ENCODE data around the gene COL11A2. TPM values are rescaled to one million over a fixed set of nuclear protein-coding genes. Genes with fewer than 3 reads are reported as not detected.

Gene COL11A2
- total RNA-seq, 4 donors from 2014 or later, result 0.16 to 0.30 (median 0.28) TPM

- TF ChIP-seq POLR2A (IDR thresholded peaks at IDR 0.05) (no peak), CTCF (IDR thresholded peaks at IDR 0.05) (no peak)
- peak in 1 of 2 donors; percentile 87 for DNase-seq (ENCODE audit: low spot score in 2 of 2)
- 0 to 1% methylated on average over 41 to 43 of the region's 43 CpGs for WGBS, 2 donors
- intact Hi-C loops (cut with DNase I; ENCODE audit: low total_unique reads), result no loop called here
- no peak overlapping the region for H3K4me3 ChIP-seq (ENCODE audit: low read depth, poor library complexity, severe bottlenecking)
These were observed 21.1 kb upstream of the COL11A2 start for GRCh38 chr6:33213166-33213988.

- H3K4me3 ChIP-seq (ENCODE audit: low read depth, poor library complexity, severe bottlenecking), result no peak overlapping the region
- intact Hi-C loops (cut with DNase I; ENCODE audit: low total_unique reads), result no loop called here
- no peak for DNase-seq (ENCODE audit: low spot score in 2 of 2)
- WGBS, 2 donors, result 1 to 3% methylated on average over 6 of the region's 6 CpGs
- TF ChIP-seq POLR2A (IDR thresholded peaks at IDR 0.05) (no peak), CTCF (IDR thresholded peaks at IDR 0.05) (no peak)
These were observed 20.5 kb upstream of the COL11A2 start for GRCh38 chr6:33212857-33213165.

- 79 to 82% methylated on average over 18 of the region's 18 CpGs for WGBS, 2 donors
- H3K4me3 ChIP-seq (ENCODE audit: low read depth, poor library complexity, severe bottlenecking), result no peak overlapping the region
- DNase-seq (ENCODE audit: low spot score in 2 of 2), result peak in 1 of 2 donors; percentile 78
- TF ChIP-seq POLR2A (IDR thresholded peaks at IDR 0.05), result no peak
- no peak for TF ChIP-seq CTCF (IDR thresholded peaks at IDR 0.05)
- intact Hi-C loops (cut with DNase I; ENCODE audit: low total_unique reads), result no loop called here
These were observed 19.6 kb upstream of the COL11A2 start for GRCh38 chr6:33211666-33212422.

GRCh38 chr6:33211136-33211535, 18.9 kb upstream of the COL11A2 start:
- H3K4me3 ChIP-seq (ENCODE audit: low read depth, poor library complexity, severe bottlenecking), result no peak overlapping the region
- peak in 1 of 2 donors; percentile 66 for DNase-seq (ENCODE audit: low spot score in 2 of 2)
- 82 to 85% methylated on average over 17 of the region's 17 CpGs for WGBS, 2 donors
- no peak for TF ChIP-seq CTCF (IDR thresholded peaks at IDR 0.05)
- TF ChIP-seq POLR2A (IDR thresholded peaks at IDR 0.05), result no peak
- intact Hi-C loops (cut with DNase I; ENCODE audit: low total_unique reads), result no loop called here

- H3K4me3 ChIP-seq (ENCODE audit: low read depth, poor library complexity, severe bottlenecking), result no peak overlapping the region
- 89 to 95% methylated on average over 10 of the region's 10 CpGs for WGBS, 2 donors
- TF ChIP-seq POLR2A (IDR thresholded peaks at IDR 0.05) (no peak), CTCF (IDR thresholded peaks at IDR 0.05) (no peak)
- peak in 1 of 2 donors; percentile 76 for DNase-seq (ENCODE audit: low spot score in 2 of 2)
- intact Hi-C loops (cut with DNase I; ENCODE audit: low total_unique reads), result no loop called here
These were observed 17.6 kb upstream of the COL11A2 start for GRCh38 chr6:33209856-33210255.

Data from lower leg skin (tissue), 4 donors.